HEK293T (cell line): ENCODE measurements around the gene FTO.

ENCODE experiments used
- BHLHE40 ChIP-seq: fragments of 450-650 bp; IDR thresholded peaks from 2 replicates; pipeline ENCODE4 v1.6.1; 2016; ENCODE audit warnings: mild to moderate bottlenecking, moderate library complexity, borderline replicate concordance
- FOXM1 ChIP-seq: fragments of 450-650 bp; IDR thresholded peaks from 2 replicates; pipeline ENCODE4 v1.6.1; 2017; ENCODE audit warnings: mild to moderate bottlenecking, borderline replicate concordance
- NFRKB ChIP-seq: fragments of 450-650 bp; IDR thresholded peaks from 2 replicates; pipeline ENCODE4 v1.6.1; 2016; ENCODE audit warnings: mild to moderate bottlenecking, moderate library complexity
- PKNOX1 ChIP-seq: fragments of 450-650 bp; IDR thresholded peaks from 2 replicates; pipeline ENCODE4 v1.6.1; 2016
- SP1 ChIP-seq: fragments of 450-650 bp; IDR thresholded peaks from 2 replicates; pipeline ENCODE4 v1.6.1; 2017
- SUZ12 ChIP-seq: fragments of 450-650 bp; IDR thresholded peaks from 2 replicates; pipeline ENCODE4 v1.6.1; 2016; ENCODE audit warnings: mild to moderate bottlenecking
- TARDBP ChIP-seq: fragments of 450-650 bp; IDR thresholded peaks from 2 replicates; pipeline ENCODE4 v1.6.1; 2016
- ZNF384 ChIP-seq: fragments of 450-650 bp; IDR thresholded peaks from 2 replicates; pipeline ENCODE4 v1.6.1; 2016

- no peak for TF ChIP-seq NFRKB
- no peak for TF ChIP-seq SP1
- no peak for TF ChIP-seq TARDBP
- no peak for TF ChIP-seq FOXM1
- no peak for TF ChIP-seq BHLHE40
- TF ChIP-seq PKNOX1, result no peak
- TF ChIP-seq SUZ12, result no peak
- TF ChIP-seq ZNF384, result no peak
These were observed 218.3 kb downstream of the FTO start for GRCh38 chr16:53922067-53922806.
